GM21367 (cell line): ENCODE measurements around the gene TBC1D1.
A peak's percentile ranks its signal among the peaks of the same experiment; 100 is the strongest.
"Not testable (repeated sequence)": the region's sequence is repeated elsewhere in the genome, so short reads cannot be mapped to it uniquely, and the experiment has no call there.

Experiments
- ATAC-seq: cut with Tn5 transposase; IDR thresholded peaks from one replicate; pipeline ENCODE4 v1.9.1; 2021; ENCODE audit not compliant: unreplicated experiment

The TBC1D1 gene

DNA sequence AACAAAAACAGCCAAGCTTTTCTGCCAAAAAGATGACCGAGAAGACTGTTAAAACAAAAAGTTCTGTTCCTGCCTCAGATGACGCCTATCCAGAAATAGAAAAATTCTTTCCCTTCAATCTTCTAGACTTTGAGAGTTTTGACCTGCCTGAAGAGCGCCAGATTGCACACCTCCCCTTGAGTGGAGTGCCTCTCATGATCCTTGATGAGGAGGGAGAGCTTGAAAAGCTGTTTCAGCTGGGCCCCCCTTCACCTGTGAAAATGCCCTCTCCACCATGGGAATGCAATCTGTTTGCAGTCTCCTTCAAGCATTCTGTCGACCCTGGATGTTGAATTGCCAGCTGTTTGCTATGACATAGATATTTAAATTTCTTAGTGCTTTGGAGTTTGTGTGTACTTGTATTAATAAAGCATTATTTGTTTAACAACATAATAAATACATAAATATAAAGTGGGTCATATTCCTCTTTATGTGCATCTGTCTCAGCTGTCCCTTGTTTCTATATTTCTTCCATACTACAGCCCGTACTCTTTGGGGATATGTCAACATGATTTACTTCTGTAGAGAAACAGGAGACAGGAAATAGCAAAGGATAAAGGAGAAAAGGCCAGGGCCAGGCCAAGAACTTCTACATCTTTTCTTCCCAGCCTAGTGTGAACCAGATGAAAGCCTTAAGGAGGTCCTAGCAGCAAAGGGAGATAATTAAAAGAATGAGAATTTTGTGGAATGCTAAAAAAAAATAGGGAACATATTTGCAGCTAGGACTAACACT, 70.0 kb downstream of the TBC1D1 start:
- ATAC-seq: no peak

DNA sequence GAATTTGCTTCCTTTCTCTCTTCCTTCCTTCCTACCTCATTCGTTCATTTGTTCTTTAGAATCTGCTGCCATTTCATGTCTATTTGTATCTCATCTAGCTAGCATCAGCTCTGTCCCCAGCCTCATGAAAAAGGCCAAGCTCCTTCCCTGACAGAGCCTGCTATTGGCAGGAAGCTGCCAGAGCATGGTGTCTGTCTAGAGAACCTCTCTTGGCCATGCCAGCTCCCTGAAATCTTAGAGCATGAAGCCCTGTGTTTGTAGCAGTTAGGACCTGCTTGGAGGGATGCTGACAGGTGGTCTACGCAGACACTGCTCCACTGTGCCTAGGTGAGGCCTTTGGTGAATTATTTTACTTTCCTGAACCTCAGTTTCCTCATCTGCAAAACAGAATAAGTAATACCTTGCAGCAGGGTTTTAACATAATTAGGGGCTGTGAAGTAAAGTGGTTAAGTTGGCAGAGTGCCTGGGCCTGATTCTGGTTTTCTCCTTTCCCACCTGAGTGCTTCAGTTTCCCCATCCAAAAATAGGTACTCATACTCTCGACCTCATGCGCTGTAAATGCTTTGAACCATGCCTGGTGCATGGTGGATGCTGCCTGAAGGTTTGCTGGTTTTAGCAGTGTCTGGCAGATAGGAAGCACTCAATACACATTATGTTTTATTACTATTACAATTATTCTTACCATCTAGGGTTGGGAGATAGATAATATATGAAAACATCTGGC, 74.0 kb downstream of the TBC1D1 start:
- peak; percentile 78 for ATAC-seq

DNA sequence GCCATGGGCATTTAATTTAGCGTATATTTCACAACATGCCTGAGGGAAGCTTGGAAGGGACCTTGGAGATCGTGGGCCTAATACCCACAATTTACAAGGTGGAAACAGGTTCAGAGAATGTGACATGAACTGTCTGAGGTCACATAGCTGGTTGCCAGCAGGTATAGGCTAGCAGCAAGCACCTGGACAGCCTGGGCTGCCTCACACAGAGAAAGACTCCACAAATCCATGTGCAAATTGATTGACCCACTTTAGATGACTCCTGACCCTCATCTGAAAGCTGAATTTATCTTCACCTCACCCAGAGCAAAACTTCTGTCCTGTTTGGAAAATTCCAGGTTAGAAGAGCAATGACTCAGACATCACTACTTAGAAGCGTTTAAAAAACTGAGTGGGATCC, 75.2 kb downstream of the TBC1D1 start:
- no peak for ATAC-seq

DNA sequence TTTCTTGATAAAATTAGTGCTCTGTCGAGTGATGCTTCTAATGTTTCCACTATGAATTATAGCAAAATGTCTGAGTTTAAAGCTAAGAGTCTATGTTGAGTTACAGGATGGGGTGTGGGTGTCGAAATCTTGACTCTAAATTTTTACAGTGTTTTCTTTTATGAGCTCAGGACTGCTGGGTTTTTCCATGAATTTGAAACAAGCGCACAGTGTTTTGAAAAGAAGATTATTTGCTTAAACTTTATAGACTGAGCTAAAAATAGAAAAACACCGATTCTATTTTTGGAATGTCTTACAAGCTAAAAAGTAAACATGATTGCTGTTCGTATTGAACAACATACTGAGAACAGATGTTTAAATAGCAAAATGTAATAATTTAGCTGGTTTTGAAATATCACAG, 76.9 kb downstream of the TBC1D1 start:
- no peak for ATAC-seq

DNA sequence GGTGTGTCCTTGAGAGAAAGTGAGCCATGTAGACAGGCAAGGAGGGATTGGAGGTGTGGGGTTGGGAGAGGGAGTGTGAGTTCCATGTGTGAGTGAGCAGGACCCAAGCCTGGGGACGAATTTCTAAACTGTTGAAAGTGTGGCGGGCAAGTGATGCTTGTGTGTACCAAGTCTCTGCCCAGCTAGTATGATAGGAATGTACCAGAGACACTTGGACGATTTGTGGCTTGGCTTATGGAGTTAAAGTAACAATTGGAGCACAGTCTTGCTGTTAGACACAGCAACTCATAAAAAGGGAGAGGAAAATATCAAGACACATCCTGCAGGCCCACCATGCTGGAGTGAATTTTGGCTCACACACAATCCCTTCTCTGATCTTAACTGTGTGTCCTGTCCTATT, 77.9 kb downstream of the TBC1D1 start:
- ATAC-seq: no peak

DNA sequence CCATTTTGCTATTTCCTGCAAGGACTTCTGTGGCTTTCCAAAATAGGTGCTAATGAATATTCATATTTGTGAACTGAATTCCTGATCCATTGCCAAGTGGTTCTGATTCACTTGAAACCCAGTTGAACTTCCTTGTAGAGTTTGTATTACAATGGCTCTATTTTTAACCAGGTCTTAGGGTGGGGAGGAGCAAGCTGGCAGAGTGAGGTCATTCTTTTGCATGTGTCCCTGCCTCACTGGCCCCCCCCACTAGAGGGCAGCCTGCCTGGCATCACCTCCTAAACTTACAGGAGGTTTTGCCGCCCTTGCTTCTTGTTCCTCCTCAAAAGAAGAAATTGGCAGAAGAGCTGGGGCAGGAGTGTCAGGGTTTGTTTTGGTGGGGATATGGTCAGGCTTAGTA, 79.8 kb downstream of the TBC1D1 start:
- no peak for ATAC-seq

DNA sequence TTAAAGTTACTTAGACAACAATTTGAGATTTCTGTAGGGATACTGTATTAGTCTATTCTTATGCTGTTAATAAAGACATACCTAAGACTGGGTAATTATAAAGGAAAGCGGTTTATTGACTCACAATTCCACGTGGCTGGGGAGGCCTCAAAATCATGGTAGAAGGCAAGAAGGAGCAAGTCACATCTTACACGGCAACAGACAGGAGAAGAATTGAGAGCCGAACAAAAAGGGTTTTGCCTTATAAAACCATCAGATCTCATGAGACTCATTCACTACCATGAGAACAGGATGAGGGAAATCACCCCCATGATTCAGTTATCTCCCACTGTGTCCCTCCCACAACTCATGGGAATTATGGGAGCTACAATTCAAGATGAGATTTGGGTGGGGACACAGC, 80.3 kb downstream of the TBC1D1 start:
- ATAC-seq: no peak

DNA sequence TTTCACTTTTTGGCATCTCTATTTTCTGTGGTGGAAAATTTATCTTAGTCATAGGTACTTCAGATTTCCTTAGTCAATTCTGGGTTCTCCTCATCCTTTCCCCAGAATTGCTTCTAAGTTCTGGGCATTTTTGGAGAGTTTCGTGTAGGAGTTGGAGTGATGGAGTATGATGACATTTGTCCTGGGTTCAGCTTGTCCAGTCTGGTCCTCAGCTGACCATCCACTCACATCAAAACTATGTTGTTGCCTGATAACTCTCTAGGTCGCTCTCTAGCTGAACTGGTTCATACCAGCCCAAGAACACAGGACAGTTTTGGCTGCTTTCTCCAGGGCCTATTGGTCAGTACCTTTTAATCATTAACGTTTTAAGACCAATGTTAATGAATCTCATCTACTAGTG, 82.6 kb downstream of the TBC1D1 start:
- ATAC-seq: no peak

DNA sequence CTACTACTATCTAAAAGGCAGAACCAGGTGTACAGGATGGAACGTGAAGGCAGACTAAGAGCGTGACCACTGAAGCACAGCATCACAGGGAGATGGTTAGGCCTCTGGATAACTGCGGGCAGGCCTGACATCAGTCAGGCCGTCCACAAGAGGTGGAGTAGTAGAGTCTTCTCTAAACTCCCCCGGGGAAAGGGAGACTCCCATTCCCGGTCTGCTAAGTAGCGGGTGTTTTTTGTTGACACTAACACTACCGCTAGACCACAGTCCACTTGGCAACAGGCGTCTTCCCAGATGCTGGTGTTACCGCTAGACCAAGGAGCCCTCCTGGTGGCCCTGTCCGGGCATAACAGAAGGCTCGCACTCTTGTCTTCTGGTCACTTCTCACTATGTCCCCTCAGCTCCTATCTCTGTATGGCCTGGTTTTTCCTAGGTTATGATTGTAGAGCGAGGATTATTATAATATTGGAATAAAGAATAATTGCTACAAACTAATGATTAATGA, 84.5 kb downstream of the TBC1D1 start:
- not testable (repeated sequence) for ATAC-seq

DNA sequence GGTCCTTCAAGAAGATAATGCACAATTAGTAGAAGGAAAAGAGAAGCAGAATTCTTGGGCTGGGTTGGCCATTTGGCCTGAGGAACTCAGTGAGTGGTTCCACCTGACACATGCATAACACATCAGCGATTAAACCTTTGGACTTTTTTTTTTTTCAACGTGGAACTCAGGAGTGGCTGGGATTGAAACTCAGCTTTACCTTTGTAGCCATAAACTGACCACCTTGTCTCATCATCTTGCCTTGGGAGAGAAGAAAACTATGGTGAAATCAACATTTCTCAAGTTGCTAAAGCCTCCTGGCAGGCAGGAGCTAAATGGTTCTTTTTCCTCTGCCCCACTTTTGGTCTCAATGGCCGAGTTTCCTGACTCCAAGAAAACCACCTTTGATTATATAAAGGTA, 85.6 kb downstream of the TBC1D1 start:
- no peak for ATAC-seq

DNA sequence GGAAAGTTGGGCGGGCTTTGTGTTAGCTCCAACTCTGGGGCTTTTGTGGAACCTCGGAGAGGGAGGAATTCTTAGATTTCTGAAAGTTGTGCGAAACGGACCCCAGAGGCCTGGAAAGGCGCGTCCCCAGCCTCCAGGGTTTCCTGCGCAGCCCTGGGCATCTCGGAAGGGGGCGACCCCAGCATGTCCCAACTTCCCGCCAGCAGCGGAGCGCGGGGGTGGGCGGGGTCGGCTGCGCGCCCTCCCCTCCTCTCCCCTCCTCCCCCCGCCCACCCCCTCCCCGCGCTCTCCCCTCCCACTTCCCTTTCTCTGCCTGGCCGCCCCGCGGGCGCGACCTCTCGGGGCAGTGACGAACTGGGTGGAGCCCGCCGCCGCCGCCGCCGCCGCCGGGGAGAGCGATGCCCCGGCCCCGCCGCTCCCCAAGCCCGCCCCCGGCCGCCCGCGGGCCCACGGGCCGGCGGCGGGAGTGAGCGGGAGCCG, 86.1 kb downstream of the TBC1D1 start:
- peak; percentile 70 for ATAC-seq

DNA sequence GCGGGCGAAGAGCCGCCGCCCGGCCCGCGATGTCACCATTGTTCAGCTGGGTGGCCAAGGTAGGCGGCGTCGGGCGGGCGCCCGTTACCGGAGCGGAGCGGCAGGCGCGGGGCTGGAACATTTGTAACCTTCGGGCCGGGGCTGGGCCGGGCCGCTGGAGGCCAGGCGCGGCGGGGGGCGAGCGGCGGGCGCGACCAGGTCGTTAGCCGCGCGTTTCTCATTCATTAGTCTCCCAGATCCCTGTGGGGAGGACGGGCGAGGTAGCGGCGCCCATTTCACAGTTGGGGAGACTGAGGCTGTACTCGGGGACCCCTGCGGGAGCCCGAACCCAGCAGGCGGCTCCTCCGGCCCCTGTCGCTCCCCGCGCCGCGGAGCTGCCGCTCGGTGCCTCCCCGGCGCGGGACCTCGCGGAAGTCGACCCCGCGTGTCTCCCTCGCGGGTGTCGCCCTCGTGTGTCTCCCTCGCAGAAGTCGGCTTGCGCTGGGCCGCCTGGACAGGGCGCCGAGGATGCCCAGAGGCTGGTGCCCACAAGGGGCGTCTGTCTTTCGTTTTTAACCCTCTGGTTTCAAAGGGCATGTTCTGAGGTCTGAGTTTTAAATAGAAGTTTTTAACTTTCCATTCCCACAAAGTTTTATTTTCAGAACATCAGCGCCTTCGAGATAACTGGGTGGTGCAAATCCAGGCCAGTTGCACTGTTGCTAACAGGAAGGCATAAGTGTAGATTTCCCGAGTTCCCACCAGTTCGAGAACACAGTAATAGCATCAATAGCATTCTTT, 86.8 kb downstream of the TBC1D1 start:
- peak; percentile 72 for ATAC-seq

DNA sequence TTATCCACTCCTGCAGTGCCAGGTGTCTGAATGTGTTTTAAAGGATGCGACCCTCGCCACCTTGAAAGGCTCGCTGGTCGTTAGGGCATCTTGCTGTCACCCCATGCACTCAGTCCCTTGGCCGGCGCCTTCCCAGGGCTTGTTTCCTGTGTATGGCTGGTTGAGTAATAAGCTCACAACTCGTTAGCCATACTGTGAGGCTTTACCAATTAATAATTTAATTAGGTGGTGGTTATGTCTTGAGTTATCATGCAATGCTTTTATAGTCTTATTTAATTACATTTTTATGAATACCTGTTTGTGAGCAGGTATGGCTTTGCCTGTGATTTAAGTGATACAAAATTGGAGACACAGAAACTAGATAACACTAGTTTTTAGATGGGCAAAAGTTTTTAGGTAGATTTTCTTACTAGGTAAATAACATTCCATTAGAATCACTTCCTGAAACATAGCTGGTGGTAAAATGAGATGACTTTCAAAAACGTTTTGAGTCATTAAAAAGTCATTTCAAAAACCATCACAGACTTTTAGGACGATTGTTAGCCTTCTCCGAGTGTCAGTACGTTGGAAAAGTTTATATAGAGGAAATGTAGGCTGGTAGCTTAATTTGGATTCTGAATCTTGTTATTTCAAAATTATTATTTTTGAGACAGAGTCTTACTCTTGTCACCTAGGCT, 87.5 kb downstream of the TBC1D1 start:
- no peak for ATAC-seq

DNA sequence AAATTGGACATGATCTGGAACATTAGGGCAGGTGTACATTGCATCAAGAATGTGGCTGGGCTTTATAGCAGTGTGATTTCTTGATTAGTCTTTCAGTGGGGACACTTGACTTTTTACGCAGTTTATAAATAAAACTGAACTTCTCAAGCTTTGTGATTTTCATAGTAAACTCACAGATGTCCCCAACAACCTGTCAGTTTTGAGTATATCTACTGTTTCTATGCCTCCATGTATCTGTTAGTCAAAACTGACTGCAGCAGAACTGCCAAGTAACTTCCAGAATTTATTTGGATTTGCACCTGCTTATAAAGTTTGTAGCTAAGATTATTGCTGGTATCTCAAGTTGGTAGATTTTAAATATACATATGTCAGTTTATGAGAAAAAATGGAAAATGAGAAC, 89.4 kb downstream of the TBC1D1 start:
- ATAC-seq: no peak

DNA sequence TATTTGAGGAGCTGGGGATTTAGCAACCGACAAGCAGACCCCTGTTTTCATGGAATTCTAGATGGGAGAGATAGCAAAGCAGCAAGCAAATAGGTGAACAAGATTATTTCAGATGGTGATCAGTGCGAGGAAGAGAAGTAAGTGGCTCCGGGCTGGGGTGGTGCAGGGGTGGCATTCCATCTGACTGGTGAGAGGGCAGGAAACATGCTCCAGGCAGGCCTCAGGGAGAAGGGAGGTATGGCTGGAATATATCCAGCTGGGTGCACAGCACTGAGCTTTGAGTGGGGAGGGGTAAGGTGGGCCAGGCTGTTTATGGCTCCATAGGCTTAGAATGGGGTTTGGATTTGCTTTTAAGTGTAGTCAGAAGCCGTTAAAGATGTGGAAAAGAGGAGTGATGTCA, 90.5 kb downstream of the TBC1D1 start:
- ATAC-seq: no peak

DNA sequence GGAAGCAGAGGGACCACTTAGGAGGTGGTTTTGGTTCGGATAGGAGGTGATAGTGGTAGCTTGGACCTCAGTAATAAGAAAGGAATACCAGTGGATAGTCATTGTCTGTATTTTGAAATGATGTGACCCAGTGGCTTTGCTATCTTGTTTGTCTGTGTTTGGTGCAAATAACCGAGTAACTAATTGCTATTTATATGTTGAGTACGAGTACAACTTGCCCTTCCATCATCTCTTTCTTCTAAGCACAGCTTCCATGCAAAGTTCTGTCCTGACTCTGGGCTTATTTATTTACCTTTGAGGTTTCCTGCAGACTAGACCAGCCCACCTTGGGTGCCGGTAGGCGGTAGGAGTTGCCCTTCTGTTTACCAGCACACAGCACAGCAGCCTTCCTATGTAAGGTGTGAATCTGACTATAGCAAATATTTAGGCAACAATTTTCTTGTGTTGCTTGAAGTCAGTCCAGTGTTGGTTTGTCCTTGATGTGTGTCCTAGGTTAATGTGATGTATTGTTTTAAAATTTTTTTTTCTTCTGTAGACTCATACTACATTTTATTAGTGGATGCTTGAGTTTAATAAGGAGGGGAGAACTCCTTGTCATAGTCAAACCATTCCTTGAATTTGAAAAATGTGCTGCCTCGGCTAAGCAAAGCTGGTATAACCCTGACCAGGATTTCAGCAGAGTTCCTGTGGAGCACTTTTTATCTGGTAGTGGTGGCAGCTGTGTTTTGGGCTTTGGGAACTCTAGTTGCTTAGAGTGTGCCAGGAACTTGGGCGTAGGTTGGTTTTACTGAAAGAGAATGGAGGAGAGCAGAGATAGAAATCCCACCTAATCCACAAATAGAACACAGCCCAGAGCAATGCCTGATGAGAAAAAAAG, 91.2 kb downstream of the TBC1D1 start:
- no peak for ATAC-seq

DNA sequence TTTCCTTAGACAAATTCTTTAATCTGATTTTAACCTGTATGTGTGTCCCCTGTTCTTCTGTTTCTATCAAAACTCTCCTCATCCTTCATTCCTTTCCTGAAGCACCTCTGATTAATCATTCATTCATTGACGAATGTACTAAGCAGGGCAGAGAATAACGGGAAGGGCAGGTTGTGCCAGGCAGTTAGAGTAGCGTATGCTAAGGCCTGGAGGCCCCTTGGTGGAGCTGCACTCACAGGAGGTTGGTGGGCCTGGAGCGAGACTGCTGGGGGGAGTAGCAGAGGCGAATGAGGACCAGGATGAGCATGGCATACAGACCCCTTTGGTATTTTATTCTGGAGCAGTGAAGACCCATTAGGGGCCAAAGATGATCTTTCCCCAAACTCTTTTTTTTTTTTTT, 91.9 kb downstream of the TBC1D1 start:
- no peak for ATAC-seq

DNA sequence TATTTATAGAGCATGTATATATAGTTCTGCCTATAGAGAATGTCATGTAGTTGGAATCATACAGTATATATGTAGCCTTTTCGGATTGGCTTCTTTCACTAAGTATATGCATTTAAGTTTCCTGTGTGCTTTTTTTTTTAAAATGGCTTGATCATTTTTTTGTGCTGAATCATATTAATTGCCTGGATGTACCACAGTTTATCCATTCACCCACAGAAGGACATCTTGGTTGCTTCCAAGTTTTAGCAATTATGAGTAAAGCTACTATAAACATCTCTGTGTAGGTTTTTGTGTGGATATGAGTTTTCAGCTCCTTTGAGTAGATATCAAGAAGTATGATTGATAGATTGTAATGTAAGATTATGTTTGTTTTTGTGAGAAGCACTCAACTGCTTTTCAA, 93.1 kb downstream of the TBC1D1 start:
- no peak for ATAC-seq

DNA sequence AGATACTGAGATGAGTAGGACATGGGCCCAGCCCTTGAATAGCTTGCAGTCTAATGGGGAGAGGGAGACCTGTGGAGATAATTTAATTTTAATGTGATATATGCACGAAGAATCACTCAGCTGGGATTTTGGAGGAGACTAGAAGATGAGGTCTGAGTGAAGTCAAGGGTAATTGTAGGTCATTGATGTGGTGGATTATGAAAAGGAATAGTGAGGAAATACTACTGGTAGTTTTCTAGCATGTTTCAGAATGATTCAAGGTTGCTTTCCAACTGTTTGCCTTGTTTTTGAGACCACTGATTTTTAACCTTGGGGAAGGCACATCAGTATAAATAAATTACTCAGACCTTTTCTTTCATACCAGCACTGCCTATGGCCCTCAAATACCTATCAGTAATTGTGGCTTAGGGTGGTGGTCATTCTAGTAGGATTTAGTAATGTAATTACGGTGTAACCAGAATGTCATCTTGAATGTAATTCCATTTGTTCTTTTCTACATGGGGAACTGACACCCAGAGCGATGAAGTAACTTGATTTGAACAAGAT, 94.9 kb downstream of the TBC1D1 start:
- no peak for ATAC-seq

DNA sequence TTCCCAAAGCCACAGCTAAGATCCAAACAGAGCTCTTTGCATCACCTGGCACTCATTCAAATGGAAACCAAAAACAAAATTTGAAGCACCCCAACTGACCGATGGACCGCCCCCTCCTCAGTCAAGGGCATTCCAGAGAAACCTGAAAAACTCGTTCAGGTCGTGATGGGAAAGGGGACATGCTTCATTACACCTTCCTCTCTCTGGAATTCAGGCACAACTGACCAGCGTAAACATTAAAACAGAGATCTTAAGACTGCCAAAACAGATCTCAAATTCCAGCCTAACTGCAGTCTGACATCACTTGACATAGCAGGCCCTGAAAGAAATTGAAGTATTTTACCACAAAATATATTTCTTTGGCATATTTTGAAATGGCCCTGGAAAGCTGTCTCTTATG, 97.8 kb downstream of the TBC1D1 start:
- no peak for ATAC-seq
